ENCODE data around the gene ALDH9A1.
"Not testable (repeated sequence)": the region's sequence is repeated elsewhere in the genome, so short reads cannot be mapped to it uniquely, and the experiment has no call there.

The ALDH9A1 gene

GRCh38 chr1:165697881-165698760 is at the start of gene ALDH9A1:
Gene ALDH9A1 (minus strand): TSS chr1:165698562. CDS start chr1:165698558, 4 bp downstream.
- peak; percentile 94 for DNase-seq

DNA sequence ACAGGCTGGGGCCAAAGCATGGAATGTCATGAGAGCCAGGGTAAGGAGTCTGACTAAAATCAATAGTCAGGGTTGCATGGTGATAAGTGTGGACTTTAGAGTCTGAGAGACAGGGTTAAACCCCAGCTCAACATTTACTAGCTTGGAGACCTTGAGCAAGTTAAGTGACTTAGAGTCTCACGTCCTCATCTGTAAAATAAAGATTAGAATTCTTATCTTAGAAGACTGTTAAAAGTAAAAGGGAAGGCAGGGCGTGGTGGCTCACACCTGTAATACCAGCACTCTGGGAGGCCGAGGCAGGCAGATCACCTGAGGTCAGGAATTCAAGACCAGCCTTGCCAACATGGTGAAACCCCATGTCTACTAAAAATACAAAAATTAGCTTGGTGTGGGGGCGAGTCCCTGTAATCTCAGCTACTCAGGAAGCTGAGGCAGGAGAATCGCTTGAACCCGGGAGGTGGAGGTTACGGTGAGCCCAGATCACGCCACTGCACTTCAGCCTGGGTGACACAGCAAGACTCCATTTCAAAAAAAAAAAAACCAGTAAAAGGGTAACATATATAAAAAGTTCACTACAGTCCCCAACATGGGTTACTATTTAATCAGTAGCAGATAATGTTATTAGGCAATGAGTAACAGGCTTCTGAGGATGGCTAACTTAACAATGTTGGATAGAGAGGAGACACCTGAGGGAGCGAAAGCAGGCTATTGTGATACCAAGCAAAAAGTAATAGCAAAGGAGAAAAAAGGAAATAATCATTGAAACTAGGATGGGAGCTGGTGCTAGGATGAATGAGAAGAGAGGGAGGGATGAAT is 49.5 kb upstream of the ALDH9A1 start:
- DNase-seq = no peak

GRCh38 chr1:165744913-165745312 is 46.6 kb upstream of the ALDH9A1 start:
- DNase-seq = not testable (repeated sequence)

DNA sequence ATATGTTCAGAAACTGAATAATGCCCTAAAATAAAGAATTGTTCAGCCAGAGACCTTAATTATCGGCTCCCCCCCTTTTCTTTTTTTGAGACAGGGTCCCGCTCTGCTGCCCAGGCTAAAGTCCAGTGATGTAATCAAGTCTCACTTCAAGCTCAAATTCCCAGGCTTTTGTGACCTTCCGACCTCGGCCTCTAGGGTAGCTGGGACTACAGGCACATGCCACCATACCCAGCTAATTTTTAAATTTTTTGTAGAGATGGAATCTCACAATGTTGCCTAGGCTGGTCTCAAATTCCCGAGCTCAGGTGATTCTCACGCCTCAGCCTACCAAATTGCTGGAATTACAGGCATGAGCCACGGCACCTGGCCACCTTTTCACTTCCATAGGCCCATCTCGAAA is 43.8 kb upstream of the ALDH9A1 start:
- no peak for DNase-seq

- DNase-seq = no peak
Observed at GRCh38 chr1:165738794-165739193, 40.4 kb upstream of the ALDH9A1 start.

GRCh38 chr1:165737196-165737595 is 38.8 kb upstream of the ALDH9A1 start:
- DNase-seq = no peak

DNA sequence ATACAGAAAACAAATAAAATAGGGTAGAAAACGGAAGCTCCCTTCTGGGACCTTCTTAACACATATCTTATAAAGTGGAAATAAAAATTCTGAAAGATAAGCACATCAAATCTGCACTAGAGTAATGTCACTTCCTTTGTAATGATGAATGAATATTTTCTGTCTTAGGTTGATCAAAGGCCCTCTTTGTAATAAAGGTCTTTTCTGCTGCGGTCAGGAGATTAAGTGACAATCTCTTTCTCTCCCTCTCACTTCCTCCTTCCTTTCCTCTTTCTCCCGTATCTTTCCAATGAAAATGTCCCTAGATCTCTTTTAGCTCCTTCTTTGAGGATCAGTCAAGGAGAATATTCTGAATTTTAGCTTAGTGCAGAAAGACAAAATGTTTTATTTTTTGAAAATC is 36.5 kb upstream of the ALDH9A1 start:
- DNase-seq = no peak

DNA sequence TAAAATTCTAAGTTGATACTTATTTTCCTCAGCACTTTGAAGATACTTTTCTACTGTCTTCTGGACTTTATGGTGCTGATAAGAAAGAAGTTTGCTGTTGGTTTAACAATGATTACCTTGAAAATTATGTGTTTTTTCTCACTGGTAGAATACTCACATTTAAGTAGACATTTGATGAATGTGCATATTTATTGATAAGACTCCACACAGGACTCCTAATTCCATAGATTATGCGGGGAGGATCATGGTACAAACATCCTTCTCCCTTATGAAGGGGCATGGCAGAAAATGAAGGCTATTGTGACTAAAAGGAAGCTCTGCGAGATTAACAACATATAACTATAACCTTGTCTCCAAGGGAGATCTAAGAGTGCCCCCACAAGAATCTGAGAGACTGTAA is 28.5 kb upstream of the ALDH9A1 start:
- no peak for DNase-seq

GRCh38 chr1:165726169-165726568 is 27.8 kb upstream of the ALDH9A1 start:
- peak; percentile 21 for DNase-seq

DNA sequence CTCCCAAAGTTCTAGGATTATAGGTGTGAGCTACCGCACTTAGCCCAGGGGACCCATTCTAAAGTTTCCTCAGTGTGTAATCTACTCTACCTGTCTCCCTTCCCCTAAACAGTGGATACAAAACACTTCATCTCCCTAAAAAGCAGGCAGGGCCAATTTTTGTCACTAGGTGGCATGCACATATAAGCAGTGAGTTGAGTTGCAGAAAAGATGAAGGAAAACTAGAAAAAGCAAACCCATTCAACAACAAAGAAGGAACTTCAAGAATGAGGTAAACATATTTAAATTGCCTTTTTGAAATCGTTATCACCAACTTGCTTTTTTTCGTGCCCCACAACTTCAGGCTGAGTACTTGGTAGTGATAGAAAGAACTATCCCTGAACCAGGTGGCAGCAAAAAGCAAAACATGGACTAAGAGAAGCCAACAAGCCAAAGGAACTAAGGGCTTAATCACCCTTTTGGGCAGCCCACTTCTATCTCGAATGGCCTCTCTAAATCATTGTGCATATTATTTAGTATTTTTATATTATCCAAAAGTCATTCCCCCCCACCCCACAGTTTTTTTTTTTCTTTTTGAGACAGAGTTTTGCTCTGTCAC is 19.7 kb upstream of the ALDH9A1 start:
- DNase-seq = peak; percentile 38

DNA sequence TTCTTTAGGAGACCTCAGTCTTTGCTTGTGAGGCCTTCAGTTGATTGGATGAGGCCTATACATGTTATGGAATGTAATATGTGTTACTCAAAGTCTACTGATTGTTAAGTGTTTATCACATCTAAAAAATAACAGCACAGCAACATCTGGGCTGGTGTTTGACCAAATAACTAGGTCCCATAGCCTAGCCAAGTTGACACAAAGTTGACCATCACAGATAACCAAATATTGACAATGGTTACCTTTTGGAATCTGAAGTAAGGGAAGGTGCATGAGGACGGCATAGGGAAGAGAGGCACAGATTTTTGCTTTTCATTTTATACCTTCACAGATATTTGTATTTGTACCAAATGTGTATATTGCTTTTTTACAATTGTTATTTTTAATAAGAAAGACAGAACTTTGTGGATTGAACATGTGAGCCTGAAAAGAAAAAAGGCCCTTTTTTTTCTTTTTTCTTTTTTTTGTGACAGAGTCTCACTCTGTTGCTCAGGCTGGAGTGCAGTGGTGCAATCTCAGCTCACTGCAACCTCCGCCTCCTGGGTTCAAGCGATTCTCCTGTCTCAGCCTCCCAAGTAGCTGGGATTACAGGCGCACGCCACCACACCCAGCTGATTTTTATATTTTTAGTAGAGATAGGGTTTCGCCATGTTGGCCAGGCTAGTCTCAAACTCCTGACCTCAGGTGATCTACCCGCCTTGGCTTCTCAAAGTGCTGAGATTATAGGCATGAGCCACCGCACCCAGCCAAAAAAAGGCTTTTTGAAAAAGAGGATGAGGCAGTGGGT is 18.1 kb upstream of the ALDH9A1 start:
- not testable (repeated sequence) for DNase-seq

- DNase-seq = no peak
Observed at GRCh38 chr1:165712764-165713163, 14.4 kb upstream of the ALDH9A1 start.

GRCh38 chr1:165707984-165708706 is 9.8 kb upstream of the ALDH9A1 start:
- DNase-seq = no peak

DNA sequence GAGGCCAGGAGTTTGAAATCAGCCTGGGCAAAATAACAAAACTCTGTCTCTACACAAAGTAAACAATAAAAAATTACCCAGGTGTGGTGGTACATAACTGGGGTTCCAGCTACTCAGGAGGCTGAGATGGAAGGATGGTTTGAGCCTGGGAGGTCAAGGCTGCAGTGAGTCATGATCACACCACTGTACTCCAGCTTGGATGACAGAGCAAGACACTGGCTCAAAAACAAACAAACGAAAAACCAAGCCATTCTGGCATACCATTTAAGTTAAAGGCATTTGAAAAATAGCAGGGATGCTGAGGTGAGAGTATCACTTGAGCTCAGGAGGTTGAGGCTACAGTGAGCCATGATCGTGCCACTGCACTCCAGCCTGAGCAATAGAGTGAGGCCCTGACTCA is 5.3 kb upstream of the ALDH9A1 start:
- DNase-seq = no peak

DNA sequence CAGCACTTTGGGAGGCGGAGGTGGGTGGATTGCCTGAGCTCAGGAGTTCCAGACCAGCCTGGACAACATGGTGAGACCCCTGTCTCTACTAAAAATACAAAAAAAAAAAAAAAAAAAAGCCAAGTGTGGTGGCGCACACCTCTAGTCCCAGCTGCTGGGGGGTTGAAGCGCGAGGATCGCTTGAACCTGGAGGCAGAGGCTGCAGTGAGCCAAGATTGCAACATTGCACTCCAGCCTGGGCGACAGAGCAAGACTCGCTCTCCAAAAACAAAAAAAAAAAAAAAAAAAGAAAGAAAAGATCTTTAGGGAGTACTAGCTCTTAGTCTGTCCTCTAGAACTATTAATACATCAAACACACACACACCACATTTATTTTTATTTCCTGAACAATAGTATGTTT is 3.6 kb upstream of the ALDH9A1 start:
- DNase-seq = not testable (repeated sequence)

- DNase-seq = no peak
Observed at GRCh38 chr1:165699577-165699976, 1.2 kb upstream of the ALDH9A1 start.

GRCh38 chr1:165698761-165699052 is 345 bp upstream of the ALDH9A1 start:
- no peak for DNase-seq

DNA sequence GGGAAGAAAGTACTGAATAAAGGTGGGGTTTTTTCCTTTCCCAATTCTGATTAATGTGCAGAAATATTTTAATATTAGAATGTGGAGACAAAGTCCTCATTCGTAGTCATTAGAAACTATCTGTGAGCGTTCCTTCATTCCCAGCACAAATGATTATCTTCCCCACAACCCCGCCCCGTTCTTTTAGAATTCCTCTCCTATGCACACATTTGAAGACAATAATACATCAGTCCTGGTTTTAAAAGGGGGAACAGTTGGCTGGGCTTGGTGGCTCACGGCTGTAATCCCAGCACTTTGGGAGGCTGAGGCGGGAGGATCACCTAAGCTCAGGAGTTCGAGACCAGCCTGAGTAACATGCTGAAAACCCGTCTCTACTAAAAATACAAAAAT is 876 bp downstream of the ALDH9A1 start:
- DNase-seq = peak; percentile 36

DNA sequence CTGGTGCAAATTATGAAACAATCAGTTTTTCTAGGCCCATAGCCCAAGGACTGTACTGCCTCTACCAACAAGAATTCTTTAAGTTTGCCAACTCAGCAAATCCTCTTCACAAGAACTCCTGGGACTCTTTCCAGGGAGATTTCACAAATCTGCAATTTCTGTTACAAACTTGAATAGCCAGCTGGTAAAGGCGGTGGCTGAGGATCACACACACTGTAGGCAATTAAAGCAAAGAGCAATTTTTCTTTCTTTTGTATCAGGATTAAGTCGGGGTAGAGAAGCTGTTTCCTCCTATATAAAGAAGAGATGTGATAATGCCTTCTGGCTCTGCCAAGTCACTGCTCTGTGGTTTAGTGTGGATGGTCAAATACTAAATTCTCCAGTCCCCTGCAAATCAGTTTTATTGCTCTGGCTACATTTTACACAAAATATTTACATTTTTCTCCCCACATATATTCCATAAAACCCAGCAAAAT is 1.7 kb downstream of the ALDH9A1 start:
- no peak for DNase-seq

- no peak for DNase-seq
Observed at GRCh38 chr1:165695031-165695430, 3.3 kb downstream of the ALDH9A1 start.

GRCh38 chr1:165688046-165688445 is 10.3 kb downstream of the ALDH9A1 start:
- no peak for DNase-seq

DNA sequence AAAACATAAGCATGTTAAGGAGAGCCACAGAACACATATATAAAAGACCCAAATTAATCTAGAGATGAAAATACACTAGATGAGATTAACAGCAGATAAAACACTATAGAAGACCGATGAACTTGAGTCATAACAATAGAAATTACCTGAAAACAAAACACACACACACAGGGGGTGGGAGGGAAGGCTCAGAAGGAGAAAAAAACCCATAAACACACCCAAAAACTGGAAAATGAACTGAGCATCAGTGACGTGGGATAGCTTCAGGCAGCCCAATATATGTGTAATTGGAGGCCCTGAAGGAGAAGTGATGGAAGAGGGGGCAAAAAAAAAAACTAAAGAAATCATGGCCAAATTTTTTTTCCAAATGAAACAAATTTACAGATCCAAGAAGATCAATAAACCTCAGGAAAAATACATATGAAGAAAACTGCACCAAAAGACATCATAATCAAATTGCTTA is 11.4 kb downstream of the ALDH9A1 start:
- DNase-seq = no peak
